Measurements from ENCODE around the gene DTX1. TPM values are rescaled to one million over a fixed set of nuclear protein-coding genes. Genes with fewer than 3 reads are reported as not detected.

The DTX1 gene
- total RNA-seq, 2 donors from 2014 or later = 0.41 to 1.3 TPM

GRCh38 chr12:113134071-113134470 lies 77.5 kb downstream of the DTX1 start:
- H3K27ac ChIP-seq = no peak overlapping the region
- H3K36me3 ChIP-seq = no peaks in the 10 kb centered on the region
- H3K4me3 ChIP-seq = no peak overlapping the region
- no peaks in the 10 kb centered on the region for H3K27me3 ChIP-seq (replicated peaks; ENCODE audit: insufficient read depth)
- DNase-seq (ENCODE audit: low spot score) (no peak), ATAC-seq (ENCODE audit: insufficient number of reproducible peaks, low FRiP score, low read depth) (no peak)
- peaks cover 0 to 3% of the 10 kb centered on the region in 2 donors for H3K4me1 ChIP-seq (ENCODE audit: control insufficient read depth in 1 of 2, low read depth in 2 of 2)
- H3K9me3 ChIP-seq = no peaks in the 10 kb centered on the region
- no peak for TF ChIP-seq CTCF (IDR thresholded peaks at IDR 0.05)

- H3K4me3 ChIP-seq = no peak overlapping the region
- DNase-seq (ENCODE audit: low spot score) (no peak), ATAC-seq (ENCODE audit: insufficient number of reproducible peaks, low FRiP score, low read depth) (no peak)
- no peaks in the 10 kb centered on the region for H3K36me3 ChIP-seq
- no peaks in the 10 kb centered on the region for H3K27me3 ChIP-seq (replicated peaks; ENCODE audit: insufficient read depth)
- H3K9me3 ChIP-seq = no peaks in the 10 kb centered on the region
- H3K4me1 ChIP-seq (ENCODE audit: control insufficient read depth in 1 of 2, low read depth in 2 of 2) = peaks cover 0 to 3% of the 10 kb centered on the region in 2 donors
- no peak overlapping the region for H3K27ac ChIP-seq
- TF ChIP-seq CTCF (IDR thresholded peaks at IDR 0.05) = no peak
Observed at GRCh38 chr12:113134521-113134951, 78.0 kb downstream of the DTX1 start.

- H3K27ac ChIP-seq = no peak within 1 kb of the TSS
Observed at GRCh38 chr12:113135178-113136127, 78.9 kb downstream of the DTX1 start, which contains the start of gene RASAL1. Gene RASAL1, minus strand, starts transcription at chr12:113135761. Its CDS starts 299 bp downstream, at chr12:113135462.

GRCh38 chr12:113136128-113136989 lies 79.8 kb downstream of the DTX1 start:
- no peak overlapping the region for H3K27ac ChIP-seq
- H3K4me3 ChIP-seq = no peak overlapping the region
- no peaks in the 10 kb centered on the region for H3K9me3 ChIP-seq
- peaks cover 0 to 3% of the 10 kb centered on the region in 2 donors for H3K4me1 ChIP-seq (ENCODE audit: control insufficient read depth in 1 of 2, low read depth in 2 of 2)
- no peaks in the 10 kb centered on the region for H3K36me3 ChIP-seq
- DNase-seq (ENCODE audit: low spot score) (no peak), ATAC-seq (ENCODE audit: insufficient number of reproducible peaks, low FRiP score, low read depth) (no peak)
- no peak for TF ChIP-seq CTCF (IDR thresholded peaks at IDR 0.05)
- no peaks in the 10 kb centered on the region for H3K27me3 ChIP-seq (replicated peaks; ENCODE audit: insufficient read depth)

More at GRCh38 chr12:113135178-113136127, 78.9 kb downstream of the DTX1 start, which contains the start of gene RASAL1:
- Histone ChIP-seq H3K9me3 (no peaks in the 10 kb centered on the region), H3K4me1 (ENCODE audit: control insufficient read depth in 1 of 2, low read depth in 2 of 2) (peaks cover 0 to 3% of the 10 kb centered on the region in 2 donors), H3K27me3 (replicated peaks; ENCODE audit: insufficient read depth) (no peaks in the 10 kb centered on the region), H3K36me3 (no peaks in the 10 kb centered on the region), H3K4me3 (no peak within 1 kb of the TSS)
- TF ChIP-seq CTCF (IDR thresholded peaks at IDR 0.05) = no peak
- ATAC-seq (ENCODE audit: insufficient number of reproducible peaks, low FRiP score, low read depth) = no peak
- DNase-seq (ENCODE audit: low spot score) = no peak

All from thoracic aorta (tissue), 2 donors.